Adrenal gland (tissue), 12 donors: ENCODE measurements around the gene WBP1L. TPM values are rescaled to one million over a fixed set of nuclear protein-coding genes. Genes with fewer than 3 reads are reported as not detected.

Experiments
- DNase-seq, 7 donors: peaks; one replicate each; pipeline ENCODE4 v3.0.0-alpha.2; 2019 to 2020
- H3K27ac ChIP-seq, 5 donors: fragments of 200-600 bp; sonication (generic) in 4 of 5; 1 replicate in 3 of 5; 2 replicates in 2 of 5; pipeline versions ENCODE4 v1.5.1 to v1.8.0; 2016 to 2020; ENCODE audit warnings: mild to moderate bottlenecking in 1 of 5
- H3K27me3 ChIP-seq: fragments of 200-600 bp; 2 replicates; pipeline ENCODE4 v1.8.0; 2021
- H3K36me3 ChIP-seq, 2 donors: fragments of 200-600 bp; replicated peaks in 1 of 2; 1 replicate in 1 of 2; 2 replicates in 1 of 2; pipeline versions ENCODE4 v1.5.1 to v1.8.0; 2018 to 2022
- H3K4me1 ChIP-seq, 2 donors: fragments of 200-600 bp; replicated peaks in 1 of 2; 1 replicate in 1 of 2; 2 replicates in 1 of 2; pipeline versions ENCODE4 v1.5.1 to v1.8.0; 2018 to 2021
- H3K4me3 ChIP-seq, 4 donors: fragments of 200-600 bp; sonication (generic) in 3 of 4; one replicate each; pipeline ENCODE4 v1.5.1; 2016 to 2018
- H3K9me3 ChIP-seq, 3 donors: fragments of 200-600 bp; sonication (generic) in 1 of 3; replicated peaks in 1 of 3; 1 replicate in 2 of 3; 2 replicates in 1 of 3; pipeline versions ENCODE4 v1.5.1 to v1.8.0; 2016 to 2021
- CTCF ChIP-seq, 6 experiments: fragments of 450-650 bp in 4 of 6; fragments of 200-600 bp in 2 of 6; sonication (generic) in 1 of 6; IDR thresholded peaks; 1 replicate in 5 of 6; 2 replicates in 1 of 6; pipeline versions ENCODE4 v1.5.1 to v1.8.0; 2016 to 2021; ENCODE audit warnings: antibody characterized with exemption in 6 of 6, mild to moderate bottlenecking in 2 of 6, moderate library complexity in 1 of 6
- POLR2A ChIP-seq, 2 donors: fragments of 450-650 bp; IDR thresholded peaks; one replicate each; pipeline ENCODE4 v1.6.1; 2017; ENCODE audit warnings: antibody characterized with exemption in 2 of 2, mild to moderate bottlenecking in 2 of 2, moderate library complexity in 1 of 2
- WGBS, 4 donors: extraction: QIAGEN DNeasy Blood & Tissue Kit in 2 of 4; methylation state at CpG; one replicate each; pipeline versions ENCODE4 v1.1.5 to v1.1.7; 2013 to 2017; 5-methylcytosine and 5-hydroxymethylcytosine counted together
- intact Hi-C, 2 donors: fragments of 100-400 bp; cut with DNase I; formaldehyde crosslinking; loops; one replicate each; pipeline versions ENCODE4 v1.14.1 to v1.15.0; 2022 to 2023
- polyA plus RNA-seq, 3 donors: library from polyadenylated mRNA; stranded (reverse); fragments of 200-250 nt in 2 of 3; fragments of 350-450 nt in 1 of 3; fragmentation: Illumina TruSeq in 1 of 3; extraction: RNeasy Lipid Tissue Mini Kit (QIAGEN cat#74804) in 1 of 3; gene quantifications; one replicate each; pipeline ENCODE4 v1.2.3, GENCODE V29; 2013 to 2014
- total RNA-seq, 9 donors: library from RNA; depleted of rRNA in 4 of 9; stranded (reverse); fragments of >200 nt in 4 of 9; fragments of 120-200 nt in 1 of 9; fragmentation: NEBNext Ultra II Directional in 1 of 9; extraction: Animal tissue kit (Norgen Biotek cat#: 25700) in 1 of 9; gene quantifications; one replicate each; pipeline versions ENCODE4 v1.1.0 to v1.2.4, GENCODE V29; 2013 to 2023
- donor health status: healthy with polysubstance abuse.
- donor health status: Bipolar disorder and iron deficiency.
- donor health status: DM: yes; HTN: yes; CAD: no.
- donor health status: DM: no; HTN: no; CAD: no.
- donor health status: DM: no; HTN: no; CAD: no.
- donor health status: DM: yes; HTN: yes; CAD: no.

WBP1L gene
- total and polyA plus RNA-seq, 12 donors: 38.5 to 231 (median 107) TPM

DNA sequence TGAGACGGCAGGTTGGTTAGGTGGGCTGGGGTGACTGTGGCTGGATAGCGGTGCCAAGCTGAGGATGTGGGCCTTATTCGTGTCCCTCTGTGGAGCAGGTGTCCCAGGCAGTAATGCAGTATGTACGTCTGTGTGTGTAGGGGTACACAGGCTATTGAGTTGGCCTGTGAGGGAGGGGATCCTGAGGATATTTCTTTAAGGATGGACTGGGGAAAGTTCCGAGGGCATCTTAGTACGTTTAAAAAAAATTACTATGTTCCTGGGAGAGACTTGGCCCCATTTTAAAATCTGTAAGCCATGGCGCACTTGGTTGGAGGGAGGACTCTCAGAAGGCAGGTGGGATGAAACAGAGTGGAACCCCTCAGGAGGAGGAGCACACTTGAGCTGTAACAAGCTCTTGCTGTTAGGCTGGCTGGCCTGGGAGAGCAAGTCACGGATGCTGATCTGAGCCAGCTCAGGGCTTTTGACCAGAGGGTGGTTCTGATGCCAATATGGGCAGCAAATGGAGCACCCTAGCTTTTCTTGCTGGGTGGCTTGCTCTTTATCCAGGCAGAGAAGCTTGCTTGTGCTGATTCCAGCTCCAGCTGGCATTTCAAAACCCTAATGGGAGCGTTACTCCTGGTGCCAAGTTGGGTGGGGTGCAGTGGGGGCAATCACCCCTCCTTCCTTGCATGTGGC is 765 bp downstream of the WBP1L start:
- 4 to 7% (median 5%) methylated on average over 6 to 9 of the region's 9 CpGs for WGBS, 4 donors
- Histone ChIP-seq H3K36me3 (no peaks in the 10 kb centered on the region), H3K9me3 (no peaks in the 10 kb centered on the region), H3K27ac (peak overlapping the region; percentile 27 to 96 (median 84)), H3K27me3 (no peaks in the 10 kb centered on the region), H3K4me3 (peak overlapping the region; percentile 36 to 96 (median 87)), H3K4me1 (peaks cover 0 to 29% of the 10 kb centered on the region in 2 donors)
- intact Hi-C loops: no loop called here
- peak in 1 of 2 donors; percentile 35 for TF ChIP-seq POLR2A (IDR thresholded peaks at IDR 0.05)
- no peak for TF ChIP-seq CTCF (IDR thresholded peaks at IDR 0.05)
- DNase-seq: peak; percentile 41 to 72 (median 59)

GRCh38 chr10:102745157-102745556 is 1.4 kb downstream of the WBP1L start:
- Histone ChIP-seq H3K9me3 (no peaks in the 10 kb centered on the region), H3K36me3 (no peaks in the 10 kb centered on the region), H3K4me3 (peak overlapping the region in 2 of 4 donors; percentile 91 to 96), H3K27ac (peak overlapping the region in 4 of 5 donors; percentile 76 to 96 (median 87)), H3K27me3 (no peaks in the 10 kb centered on the region), H3K4me1 (peaks cover 0 to 29% of the 10 kb centered on the region in 2 donors)
- 37 to 49% (median 40%) methylated on average over 4 of the region's 4 CpGs for WGBS, 4 donors
- no peak for DNase-seq
- intact Hi-C loops: no loop called here
- TF ChIP-seq POLR2A (IDR thresholded peaks at IDR 0.05) (no peak), CTCF (IDR thresholded peaks at IDR 0.05) (no peak)

GRCh38 chr10:102752266-102752930 is 8.7 kb downstream of the WBP1L start:
- intact Hi-C loops: no loop called here
- Histone ChIP-seq H3K4me1 (peaks cover 17 to 41% of the 10 kb centered on the region in 2 donors), H3K9me3 (no peaks in the 10 kb centered on the region), H3K36me3 (no peaks in the 10 kb centered on the region), H3K27ac (peak overlapping the region in 4 of 5 donors; percentile 40 to 87 (median 66)), H3K27me3 (no peaks in the 10 kb centered on the region), H3K4me3 (peak overlapping the region in 1 of 4 donors; percentile 20)
- TF ChIP-seq CTCF (IDR thresholded peaks at IDR 0.05) (no peak), POLR2A (IDR thresholded peaks at IDR 0.05) (no peak)
- 57 to 63% (median 59%) methylated on average over 9 of the region's 9 CpGs for WGBS, 4 donors
- peak in 4 of 7 donors; percentile 35 to 66 (median 58) for DNase-seq

DNA sequence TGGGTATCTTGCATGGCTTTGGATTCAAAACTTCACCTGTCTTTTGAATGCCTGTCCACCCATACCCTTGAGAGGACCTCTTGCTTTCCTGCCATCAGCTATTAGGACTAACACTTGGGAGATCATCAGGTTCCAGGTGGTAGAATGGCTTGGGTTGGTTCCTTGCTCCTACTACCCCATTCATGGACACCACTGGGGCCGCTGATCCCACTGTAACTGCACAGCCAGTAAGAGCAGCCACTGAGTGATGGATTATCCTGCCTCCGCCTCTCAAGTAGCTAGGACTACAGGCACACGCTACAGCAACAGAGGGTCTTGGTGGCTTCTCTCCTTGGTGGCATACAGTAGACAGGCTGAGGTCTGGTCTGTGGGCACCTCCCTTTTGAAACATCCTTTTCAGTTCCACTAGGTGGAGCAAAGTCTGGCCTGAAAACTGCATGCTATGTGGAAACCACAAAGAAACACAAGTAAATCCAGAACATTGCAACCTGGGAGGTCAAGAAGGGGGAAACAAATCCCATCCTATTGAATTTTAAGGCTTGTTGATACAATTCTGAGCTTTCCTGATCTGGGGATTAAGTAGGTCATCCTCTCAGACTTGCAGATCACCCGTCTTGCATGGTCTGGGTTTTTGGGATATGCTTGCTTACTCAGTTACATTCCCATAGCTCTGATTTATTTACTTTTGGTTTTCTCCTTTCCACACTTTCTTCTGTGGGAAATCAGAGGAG is 9.4 kb downstream of the WBP1L start:
- H3K4me1 ChIP-seq: peaks cover 17 to 42% of the 10 kb centered on the region in 2 donors
- peak overlapping the region in 1 of 4 donors; percentile 20 for H3K4me3 ChIP-seq
- intact Hi-C loops: no loop called here
- no peaks in the 10 kb centered on the region for H3K27me3 ChIP-seq
- no peaks in the 10 kb centered on the region for H3K9me3 ChIP-seq
- DNase-seq: peak in 2 of 7 donors; percentile 43 to 63
- H3K27ac ChIP-seq: peak overlapping the region; percentile 26 to 87 (median 48)
- H3K36me3 ChIP-seq: no peaks in the 10 kb centered on the region
- peak; percentile 32 to 66 (median 54) for TF ChIP-seq CTCF (IDR thresholded peaks at IDR 0.05)
- no peak for TF ChIP-seq POLR2A (IDR thresholded peaks at IDR 0.05)
- 46 to 85% (median 79%) methylated on average over 1 to 4 of the region's 4 CpGs for WGBS, 4 donors
